HFFc6 (cell line): ENCODE measurements around the gene FRAS1. TPM values are rescaled to one million over a fixed set of nuclear protein-coding genes. Genes with fewer than 3 reads are reported as not detected.
"Not testable (repeated sequence)": the region's sequence is repeated elsewhere in the genome, so short reads cannot be mapped to it uniquely, and the experiment has no call there.

Experiments used
- DNase-seq: peaks from one replicate; pipeline ENCODE4 v3.0.0-alpha.2; 2018
- H3K27ac Mint-ChIP-seq: 2 replicates; pipeline ENCODE4 v1.8.0; 2020; ENCODE audit warnings: mild to moderate bottlenecking, mixed read lengths
- H3K27me3 Mint-ChIP-seq: 2 replicates; pipeline ENCODE4 v1.8.0; 2021; ENCODE audit warnings: mild to moderate bottlenecking, moderate library complexity, mixed read lengths; ENCODE audit not compliant: insufficient read depth
- H3K36me3 Mint-ChIP-seq: 2 replicates; pipeline ENCODE4 v1.8.0; 2021; ENCODE audit warnings: low read depth, mixed read lengths
- H3K4me1 Mint-ChIP-seq: 2 replicates; pipeline ENCODE4 v1.8.0; 2020; ENCODE audit warnings: low read depth, mixed read lengths
- H3K4me3 Mint-ChIP-seq: 2 replicates; pipeline ENCODE4 v1.8.0; 2020; ENCODE audit warnings: mild to moderate bottlenecking, moderate library complexity, mixed read lengths
- H3K9me3 Mint-ChIP-seq: 2 replicates; pipeline ENCODE4 v1.8.0; 2020; ENCODE audit warnings: mild to moderate bottlenecking, mixed read lengths
- CTCF ChIP-seq: fragments of 200-600 bp; sonication (generic); IDR thresholded peaks from 2 replicates; pipeline ENCODE4 v1.5.0; 2021; ENCODE audit warnings: antibody characterized with exemption, mild to moderate bottlenecking
- total RNA-seq, 6 experiments: library from RNA; stranded (reverse); fragmentation: NEBNext Ultra II Directional; extraction: Animal tissue kit (Norgen Biotek cat#: 25700); gene quantifications; 2 replicates in 1 of 6; 3 replicates in 5 of 6; pipeline ENCODE4 v1.2.3, GENCODE V29; 2021

The FRAS1 gene
- total RNA-seq, 6 experiments from 2014 or later, result 1.7 to 11.0 (median 2.3) TPM

- Mint-ChIP-seq H3K36me3 (no peaks in the 10 kb centered on the region), H3K27me3 (no peaks in the 10 kb centered on the region; the same call in none of the 2 replicates), H3K27ac (no peak overlapping the region), H3K4me1 (no peaks in the 10 kb centered on the region), H3K9me3 (no peaks in the 10 kb centered on the region; the same call in 1 of the 2 replicates), H3K4me3 (no peak overlapping the region)
- TF ChIP-seq CTCF, result no peak
- DNase-seq, result no peak
These were observed 62.6 kb downstream of the FRAS1 start for GRCh38 chr4:78119698-78120097.

- H3K4me3 Mint-ChIP-seq, result no peak overlapping the region
- H3K9me3 Mint-ChIP-seq, result no peaks in the 10 kb centered on the region; the same call in 1 of the 2 replicates
- no peaks in the 10 kb centered on the region for H3K4me1 Mint-ChIP-seq
- TF ChIP-seq CTCF, result no peak
- H3K36me3 Mint-ChIP-seq, result no peaks in the 10 kb centered on the region
- no peak overlapping the region for H3K27ac Mint-ChIP-seq
- DNase-seq, result no peak
- H3K27me3 Mint-ChIP-seq, result no peaks in the 10 kb centered on the region; the same call in none of the 2 replicates
These were observed 63.2 kb downstream of the FRAS1 start for GRCh38 chr4:78120144-78120880.

GRCh38 chr4:78121338-78121904, 64.3 kb downstream of the FRAS1 start:
- Mint-ChIP-seq H3K4me3 (no peak overlapping the region), H3K27me3 (no peaks in the 10 kb centered on the region; the same call in none of the 2 replicates), H3K36me3 (no peaks in the 10 kb centered on the region), H3K27ac (no peak overlapping the region), H3K4me1 (no peaks in the 10 kb centered on the region), H3K9me3 (no peaks in the 10 kb centered on the region; the same call in 1 of the 2 replicates)
- no peak for DNase-seq
- no peak for TF ChIP-seq CTCF

- H3K27me3 Mint-ChIP-seq, H3K27ac Mint-ChIP-seq, H3K4me3 Mint-ChIP-seq, H3K9me3 Mint-ChIP-seq, DNase-seq, H3K4me1 Mint-ChIP-seq, H3K36me3 Mint-ChIP-seq: not testable (repeated sequence)
These were observed 68.8 kb downstream of the FRAS1 start for GRCh38 chr4:78125834-78126331.

- TF ChIP-seq CTCF, result no peak
- Mint-ChIP-seq H3K36me3 (no peaks in the 10 kb centered on the region), H3K4me1 (peaks cover 9% of the 10 kb centered on the region; the same call in 1 of the 2 replicates), H3K4me3 (no peak overlapping the region), H3K27me3 (no peaks in the 10 kb centered on the region; the same call in none of the 2 replicates), H3K27ac (no peak overlapping the region), H3K9me3 (peaks cover 4% of the 10 kb centered on the region; the same call in 1 of the 2 replicates)
- no peak for DNase-seq
These were observed 72.4 kb downstream of the FRAS1 start for GRCh38 chr4:78129383-78130108.
